BE2C (cell line): ENCODE measurements around the gene CCNF.

ENCODE experiments used
- DNase-seq: peaks from one replicate; pipeline ENCODE4 v3.0.0-alpha.2; 2020
- H3K27me3 ChIP-seq: fragments of 250-450 bp; sonication (Bioruptor Pico); 2 replicates; pipeline ENCODE4 v1.5.1; 2020; ENCODE audit warnings: mild to moderate bottlenecking
- H3K36me3 ChIP-seq: fragments of 250-450 bp; sonication (Bioruptor Pico); 2 replicates; pipeline ENCODE4 v1.5.1; 2020; ENCODE audit warnings: mild to moderate bottlenecking
- H3K4me1 ChIP-seq: fragments of 250-450 bp; sonication (Bioruptor Pico); 2 replicates; pipeline ENCODE4 v1.5.1; 2020
- H3K4me3 ChIP-seq: 2 replicates; pipeline ENCODE4 v1.5.1; 2011; ENCODE audit warnings: low read depth, low read length
- H3K9me3 ChIP-seq: fragments of 250-450 bp; sonication (Bioruptor Pico); 2 replicates; pipeline ENCODE4 v1.5.1; 2020
- CTCF ChIP-seq: IDR thresholded peaks from 2 replicates; pipeline ENCODE4 v1.5.1; 2012; ENCODE audit warnings: mild to moderate bottlenecking, low read depth, low read length

CCNF gene

GRCh38 chr16:2473999-2474876 lies 45.0 kb downstream of the CCNF start:
- peak; percentile 18; the same call in 1 of the 2 replicates for TF ChIP-seq CTCF

GRCh38 chr16:2474877-2475412 lies 45.7 kb downstream of the CCNF start, which contains the start of gene TBC1D24:
TBC1D24 (plus strand) TSS chr16:2475127; CDS start chr16:2496149, 21,022 bp downstream.
- H3K36me3 ChIP-seq = 0 out of 2 replicates have a peak, but pooled peaks cover 5% of the 10 kb centered on the region
- peak; percentile 95 for DNase-seq
- H3K4me1 ChIP-seq = peaks cover 22% of the 10 kb centered on the region
- no peaks in the 10 kb centered on the region for H3K9me3 ChIP-seq
- H3K4me3 ChIP-seq = peak within 1 kb of the TSS; percentile 86
- TF ChIP-seq CTCF = no peak
- H3K27me3 ChIP-seq = no peaks in the 10 kb centered on the region

More at GRCh38 chr16:2473999-2474876, 45.0 kb downstream of the CCNF start:
- H3K4me3 ChIP-seq = peak overlapping the region; percentile 86
- peaks cover 29% of the 10 kb centered on the region for H3K4me1 ChIP-seq
- 0 out of 2 replicates have a peak, but pooled peaks cover 5% of the 10 kb centered on the region for H3K36me3 ChIP-seq
- peak; percentile 69 for DNase-seq
- H3K27me3 ChIP-seq = no peaks in the 10 kb centered on the region
- H3K9me3 ChIP-seq = no peaks in the 10 kb centered on the region

- H3K36me3 ChIP-seq = peaks cover 5% of the 10 kb centered on the region; the same call in 1 of the 2 replicates
- peaks cover 15% of the 10 kb centered on the region for H3K4me1 ChIP-seq
- no peak for DNase-seq
- no peaks in the 10 kb centered on the region for H3K9me3 ChIP-seq
- H3K27me3 ChIP-seq = no peaks in the 10 kb centered on the region
- peak overlapping the region; percentile 65 for H3K4me3 ChIP-seq
- no peak for TF ChIP-seq CTCF
These were observed 46.4 kb downstream of the CCNF start for GRCh38 chr16:2475413-2476344.

- Histone ChIP-seq H3K4me3 (peak overlapping the region; percentile 65), H3K4me1 (peaks cover 13% of the 10 kb centered on the region)
- TF ChIP-seq CTCF = no peak
These were observed 47.1 kb downstream of the CCNF start for GRCh38 chr16:2476345-2476720.

GRCh38 chr16:2476741-2477140 lies 47.5 kb downstream of the CCNF start:
- H3K9me3 ChIP-seq = no peaks in the 10 kb centered on the region
- peaks cover 16% of the 10 kb centered on the region for H3K4me1 ChIP-seq
- H3K4me3 ChIP-seq = no peak overlapping the region
- no peaks in the 10 kb centered on the region for H3K27me3 ChIP-seq
- no peak for DNase-seq
- no peak for TF ChIP-seq CTCF
- peaks cover 8% of the 10 kb centered on the region; the same call in 1 of the 2 replicates for H3K36me3 ChIP-seq

More at GRCh38 chr16:2476345-2476720, 47.1 kb downstream of the CCNF start:
- Histone ChIP-seq H3K9me3 (no peaks in the 10 kb centered on the region), H3K36me3 (peaks cover 8% of the 10 kb centered on the region; the same call in 1 of the 2 replicates), H3K27me3 (no peaks in the 10 kb centered on the region)
- no peak for DNase-seq
